HepG2 (cell line): Measurements from ENCODE around the gene TRABD. TPM values are rescaled to one million over a fixed set of nuclear protein-coding genes. Genes with fewer than 3 reads are reported as not detected.

Source experiments
- CENPT ChIP-seq: sonication (generic); formaldehyde crosslinking; IDR thresholded peaks from 2 replicates; pipeline ENCODE4 v1.8.0; 2022; ENCODE audit warnings: low read depth, mild to moderate bottlenecking, moderate library complexity, missing genetic modification reagents
- DPF2 ChIP-seq: sonication (generic); formaldehyde crosslinking; IDR thresholded peaks from 2 replicates; pipeline ENCODE4 v1.4.0; 2020; ENCODE audit warnings: mild to moderate bottlenecking, low read depth, missing genetic modification reagents, borderline replicate concordance
- E2F1 ChIP-seq: sonication (generic); formaldehyde crosslinking; IDR thresholded peaks from 2 replicates; pipeline ENCODE4 v1.5.0; 2020; ENCODE audit warnings: missing genetic modification reagents
- ELF3 ChIP-seq: IDR thresholded peaks from 2 replicates; pipeline ENCODE4 v1.6.1; 2016; ENCODE audit warnings: missing genetic modification reagents, missing compliant biosample characterization
- FOXP4 ChIP-seq: sonication (generic); formaldehyde crosslinking; IDR thresholded peaks from 2 replicates; pipeline ENCODE4 v1.4.0; 2020; ENCODE audit warnings: missing genetic modification reagents
- GMEB1 ChIP-seq: sonication (generic); formaldehyde crosslinking; IDR thresholded peaks from 2 replicates; pipeline ENCODE4 v1.5.1; 2020; ENCODE audit warnings: missing genetic modification reagents, mild to moderate bottlenecking, borderline replicate concordance
- HMGXB4 ChIP-seq, 2 experiments: sonication (generic) in 1 of 2; formaldehyde crosslinking in 1 of 2; IDR thresholded peaks; 2 replicates each; pipeline versions ENCODE4 v1.4.0 to v1.6.1; 2018 to 2020; ENCODE audit warnings: missing genetic modification reagents in 2 of 2, borderline replicate concordance in 1 of 2, low read depth in 1 of 2, mild to moderate bottlenecking in 1 of 2, missing biosample characterization in 1 of 2
- HNRNPL ChIP-seq: fragments of 200-400 bp; formaldehyde crosslinking; IDR thresholded peaks from 2 replicates; pipeline ENCODE4 v1.6.1; 2017; ENCODE audit warnings: mild to moderate bottlenecking, low read depth, low read length
- ISL2 ChIP-seq: sonication (generic); formaldehyde crosslinking; IDR thresholded peaks from 2 replicates; pipeline ENCODE4 v1.5.0; 2020; ENCODE audit warnings: missing genetic modification reagents
- JUN ChIP-seq: sonication (generic); formaldehyde crosslinking; IDR thresholded peaks from 2 replicates; pipeline ENCODE4 v1.4.0; 2020; ENCODE audit warnings: mild to moderate bottlenecking, missing genetic modification reagents
- MXD3 ChIP-seq: IDR thresholded peaks from 2 replicates; pipeline ENCODE4 v1.6.1; 2016; ENCODE audit warnings: mild to moderate bottlenecking, missing biosample characterization, missing genetic modification reagents
- NCOR1 ChIP-seq: fragments of 200-600 bp; sonication (generic); IDR thresholded peaks from 2 replicates; pipeline ENCODE4 v1.7.0; 2017; ENCODE audit warnings: antibody characterized with exemption, low read length, borderline replicate concordance
- NFKB2 ChIP-seq: sonication (generic); formaldehyde crosslinking; IDR thresholded peaks from 2 replicates; pipeline ENCODE4 v1.4.0; 2020; ENCODE audit warnings: missing genetic modification reagents, borderline replicate concordance
- RARA ChIP-seq: IDR thresholded peaks from 2 replicates; pipeline ENCODE4 v1.6.1; 2016; ENCODE audit warnings: missing genetic modification reagents, missing compliant biosample characterization
- REL ChIP-seq: sonication (generic); formaldehyde crosslinking; conservative IDR thresholded peaks from 2 replicates; pipeline ENCODE4 v1.8.0; 2022; ENCODE audit warnings: mild to moderate bottlenecking, missing genetic modification reagents, moderate library complexity
- ZFX ChIP-seq: sonication (generic); formaldehyde crosslinking; IDR thresholded peaks from 2 replicates; pipeline ENCODE4 v1.4.0; 2020; ENCODE audit warnings: mild to moderate bottlenecking, low read depth, missing genetic modification reagents, moderate library complexity
- ZNF235 ChIP-seq: sonication (generic); formaldehyde crosslinking; IDR thresholded peaks from 2 replicates; pipeline ENCODE4 v1.8.1; 2023; ENCODE audit warnings: mild to moderate bottlenecking, missing genetic modification reagents, borderline replicate concordance
- ZNF451 ChIP-seq: sonication (generic); formaldehyde crosslinking; IDR thresholded peaks from 2 replicates; pipeline ENCODE4 v1.5.0; 2020; ENCODE audit warnings: mild to moderate bottlenecking, missing genetic modification reagents
- ZNF496 ChIP-seq: sonication (generic); formaldehyde crosslinking; IDR thresholded peaks from 2 replicates; pipeline ENCODE4 v1.8.1; 2023; ENCODE audit warnings: mild to moderate bottlenecking, moderate library complexity, missing genetic modification reagents; ENCODE audit not compliant: insufficient replicate concordance
- ZNF557 ChIP-seq: sonication (generic); formaldehyde crosslinking; IDR thresholded peaks from 2 replicates; pipeline ENCODE4 v1.4.0; 2020; ENCODE audit warnings: missing genetic modification reagents
- ZNF883 ChIP-seq: sonication (generic); formaldehyde crosslinking; IDR thresholded peaks from 2 replicates; pipeline ENCODE4 v1.5.1; 2020; ENCODE audit warnings: mild to moderate bottlenecking, missing genetic modification reagents; ENCODE audit errors: not compliant biosample characterization
- polyA plus RNA-seq, 8 experiments: library from polyadenylated mRNA; depleted of rRNA in 3 of 8; stranded (reverse) in 7 of 8; unstranded in 1 of 8; fragments of >200 nt; fragmentation: Illumina TruSeq in 4 of 8; extraction: Trizol in 4 of 8; gene quantifications; 2 replicates each; pipeline versions ENCODE4 v1.2.1 to v1.2.3, GENCODE V29; 2011 to 2016; ENCODE audit warnings: low read depth in 4 of 8, missing spikeins in 1 of 8, mixed read lengths in 1 of 8; ENCODE audit not compliant: insufficient read depth in 1 of 8
- total RNA-seq, 5 experiments: library from RNA; depleted of rRNA; stranded (reverse); fragments of >200 nt; fragmentation: Illumina TruSeq; extraction: Trizol; gene quantifications; 2 replicates each; pipeline ENCODE4 v1.2.3, GENCODE V29; 2016; ENCODE audit warnings: low read depth in 1 of 5

The TRABD gene
- total and polyA plus RNA-seq, 2 of the 13 experiments (the other 11 are each of a cell fraction or from before 2014, with no cell fraction given), result 21.5 to 28.9 TPM

GRCh38 chr22:50184004-50184901, 1.5 kb upstream of the TRABD start (continued):
- TF ChIP-seq E2F1, result no peak
- no peak for TF ChIP-seq FOXP4 (CRISPR knock-in tag)
- no peak for TF ChIP-seq ZNF557
- TF ChIP-seq ZNF451 (CRISPR knock-in tag), result no peak
- TF ChIP-seq MXD3 (CRISPR knock-in tag), result no peak
- TF ChIP-seq RARA, result no peak
- no peak for TF ChIP-seq ISL2 (CRISPR knock-in tag)
- no peak for TF ChIP-seq NFKB2 (CRISPR knock-in tag)
- TF ChIP-seq HMGXB4 (CRISPR knock-in tag; IDR thresholded peaks at IDR 0.05; ENCODE audit: borderline replicate concordance in 1 of 2, low read depth in 1 of 2), result peak in 1 of 2 experiments; percentile 57; a peak in 1 of 4 replicates
- TF ChIP-seq NCOR1, result no peak
- TF ChIP-seq GMEB1 (CRISPR knock-in tag), result 0 out of 2 replicates have a peak, but pooled peaks have one; percentile 11
- TF ChIP-seq HNRNPL, result 0 out of 2 replicates have a peak, but pooled peaks have one; percentile 30
- peak; percentile 68 for TF ChIP-seq ZFX (CRISPR knock-in tag)
- no peak for TF ChIP-seq ZNF883 (CRISPR knock-in tag)
- TF ChIP-seq JUN (CRISPR knock-in tag), result no peak
- TF ChIP-seq CENPT, result no peak
- peak; percentile 62; the same call in 1 of the 2 replicates for TF ChIP-seq ELF3
- no peak for TF ChIP-seq REL
- no peak for TF ChIP-seq ZNF496 (CRISPR knock-in tag)
- no peak for TF ChIP-seq ZNF235
- no peak for TF ChIP-seq DPF2 (CRISPR knock-in tag)
